Loucy (cell line): ENCODE measurements around the gene HOXB7.

Experiments
- H2AFZ ChIP-seq: fragments of 200-600 bp; sonication (generic); 2 replicates; pipeline ENCODE4 v1.6.0; 2016; ENCODE audit warnings: antibody characterized with exemption, mild to moderate bottlenecking, low read length, moderate library complexity
- H3F3A ChIP-seq: fragments of 200-600 bp; 2 replicates; pipeline ENCODE4 v1.6.0; 2016; ENCODE audit warnings: antibody characterized with exemption, low read depth, mild to moderate bottlenecking
- H3K27me3 ChIP-seq: fragments of 200-600 bp; sonication (generic); 2 replicates; pipeline ENCODE4 v1.6.1; 2014; ENCODE audit warnings: low read length, mild to moderate bottlenecking; ENCODE audit not compliant: insufficient read depth, poor library complexity, severe bottlenecking
- H3K36me3 ChIP-seq: fragments of 200-600 bp; sonication (generic); 2 replicates; pipeline ENCODE4 v1.6.1; 2016; ENCODE audit warnings: low read length; ENCODE audit not compliant: insufficient read depth
- H3K4me1 ChIP-seq: fragments of 200-600 bp; sonication (generic); 2 replicates; pipeline ENCODE4 v1.5.1; 2014; ENCODE audit warnings: low read length, mild to moderate bottlenecking; ENCODE audit not compliant: insufficient read depth, poor library complexity, severe bottlenecking
- H3K4me2 ChIP-seq: fragments of 200-600 bp; sonication (generic); 2 replicates; pipeline ENCODE4 v1.6.0; 2014; ENCODE audit warnings: antibody characterized with exemption, low read length, low read depth, mild to moderate bottlenecking; ENCODE audit not compliant: poor library complexity, severe bottlenecking
- H3K4me3 ChIP-seq: fragments of 200-600 bp; sonication (generic); 2 replicates; pipeline ENCODE4 v1.5.1; 2014; ENCODE audit warnings: low read length, mild to moderate bottlenecking, mixed read lengths; ENCODE audit not compliant: poor library complexity, severe bottlenecking
- H3K79me2 ChIP-seq: fragments of 200-600 bp; sonication (generic); 2 replicates; pipeline ENCODE4 v1.6.1; 2014; ENCODE audit warnings: low read length; ENCODE audit not compliant: insufficient read depth
- H3K9ac ChIP-seq: fragments of 200-600 bp; sonication (generic); 2 replicates; pipeline ENCODE4 v1.6.0; 2014; ENCODE audit warnings: mild to moderate bottlenecking, low read depth, low read length, moderate library complexity; ENCODE audit not compliant: poor library complexity, severe bottlenecking
- H3K9me2 ChIP-seq: fragments of 200-600 bp; sonication (generic); replicated peaks from 2 replicates; pipeline ENCODE4 v1.6.1; 2016; ENCODE audit warnings: low read depth, low read length, mixed read lengths
- H3K9me3 ChIP-seq: fragments of 200-600 bp; sonication (generic); 2 replicates; pipeline ENCODE4 v1.6.1; 2014; ENCODE audit warnings: mild to moderate bottlenecking, antibody characterized with exemption, low read length, low read depth; ENCODE audit not compliant: insufficient read depth
- H4K20me1 ChIP-seq: fragments of 200-600 bp; sonication (generic); 2 replicates; pipeline ENCODE4 v1.6.0; 2014; ENCODE audit warnings: antibody characterized with exemption, low read length, mild to moderate bottlenecking; ENCODE audit not compliant: insufficient read depth, poor library complexity, severe bottlenecking
- CTCF ChIP-seq: fragments of 200-600 bp; sonication (generic); conservative IDR thresholded peaks from 2 replicates; pipeline ENCODE4 v1.5.1; 2014; ENCODE audit warnings: mild to moderate bottlenecking, antibody characterized with exemption, low read length
- EZH2phosphoT487 ChIP-seq: fragments of 200-600 bp; IDR thresholded peaks from 2 replicates; pipeline ENCODE4 v1.6.1; 2018; ENCODE audit warnings: antibody characterized with exemption, mild to moderate bottlenecking, moderate library complexity, borderline replicate concordance

HOXB7 gene

GRCh38 chr17:48589831-48590606 is 20.8 kb downstream of the HOXB7 start, which contains the start of gene HOXB3:
TSS of gene HOXB3 (minus strand) at chr17:48590241. CDS start at chr17:48552474, 37,767 bp downstream.
- H3K4me3 ChIP-seq = peak within 1 kb of the TSS; percentile 89
- no peaks in the 10 kb centered on the region for H3K9me2 ChIP-seq
- TF ChIP-seq CTCF = no peak
- no peak for TF ChIP-seq EZH2phosphoT487
- peak within 1 kb of the TSS; percentile 98 for H3K4me2 ChIP-seq
- H3K4me1 ChIP-seq = peaks cover 39% of the 10 kb centered on the region
- H4K20me1 ChIP-seq = peaks cover 82% of the 10 kb centered on the region
- H2AFZ ChIP-seq = no peak within 1 kb of the TSS
- peaks cover 98% of the 10 kb centered on the region for H3K79me2 ChIP-seq
- H3K36me3 ChIP-seq = peaks cover 30% of the 10 kb centered on the region; the same call in 1 of the 2 replicates
- H3K9me3 ChIP-seq = no peaks in the 10 kb centered on the region
- peak within 1 kb of the TSS; percentile 100 for H3K9ac ChIP-seq
- peaks cover 46% of the 10 kb centered on the region for H3K27me3 ChIP-seq
- peaks cover 7% of the 10 kb centered on the region; the same call in 1 of the 2 replicates for H3F3A ChIP-seq

DNA sequence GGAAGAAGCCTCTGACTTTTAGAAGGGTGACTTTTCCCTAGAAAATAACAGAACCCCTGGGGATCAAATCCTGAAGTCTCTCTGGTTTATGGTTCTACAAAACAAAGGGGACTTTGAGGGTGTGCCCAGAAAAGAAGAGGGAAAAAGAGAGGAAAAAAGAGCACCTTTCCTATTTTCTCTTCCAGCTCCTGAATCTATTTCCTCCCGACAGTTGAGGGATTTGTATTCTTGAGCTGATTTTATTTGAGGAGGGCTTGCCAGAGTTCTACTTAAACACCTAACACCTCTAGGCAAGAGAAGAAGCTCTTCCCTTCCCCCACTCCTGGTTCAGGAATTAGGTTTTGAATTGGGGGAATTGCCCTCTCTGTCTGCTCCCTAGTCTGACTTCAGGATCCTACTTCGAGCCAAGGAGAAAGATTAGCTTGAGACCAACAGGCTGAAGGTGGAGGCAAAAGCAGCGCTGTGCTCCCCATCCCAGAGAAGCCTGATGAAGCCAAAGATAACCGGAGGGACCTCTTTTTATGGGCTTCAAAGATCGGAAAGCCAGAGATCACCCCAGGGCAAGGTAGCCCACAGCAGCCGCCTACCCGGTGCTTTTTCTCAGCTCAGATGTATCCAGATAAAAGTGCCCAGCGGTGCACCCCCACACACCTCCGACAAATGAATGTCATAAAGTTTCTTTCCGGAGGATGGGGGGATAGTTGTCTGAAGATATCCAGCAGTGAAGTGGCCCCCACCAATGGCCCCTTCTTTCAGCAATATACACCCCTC is 21.6 kb downstream of the HOXB7 start:
- Histone ChIP-seq H2AFZ (no peak overlapping the region), H3F3A (peaks cover 5% of the 10 kb centered on the region; the same call in 1 of the 2 replicates), H3K4me2 (peak overlapping the region; percentile 98), H3K79me2 (peaks cover 98% of the 10 kb centered on the region), H4K20me1 (peaks cover 87% of the 10 kb centered on the region), H3K9me3 (no peaks in the 10 kb centered on the region), H3K9ac (peak overlapping the region; percentile 100), H3K27me3 (peaks cover 41% of the 10 kb centered on the region), H3K4me1 (peaks cover 42% of the 10 kb centered on the region), H3K9me2 (no peaks in the 10 kb centered on the region), H3K36me3 (peaks cover 26% of the 10 kb centered on the region; the same call in 1 of the 2 replicates), H3K4me3 (peak overlapping the region; percentile 89)
- no peak for TF ChIP-seq CTCF
- TF ChIP-seq EZH2phosphoT487 = no peak

DNA sequence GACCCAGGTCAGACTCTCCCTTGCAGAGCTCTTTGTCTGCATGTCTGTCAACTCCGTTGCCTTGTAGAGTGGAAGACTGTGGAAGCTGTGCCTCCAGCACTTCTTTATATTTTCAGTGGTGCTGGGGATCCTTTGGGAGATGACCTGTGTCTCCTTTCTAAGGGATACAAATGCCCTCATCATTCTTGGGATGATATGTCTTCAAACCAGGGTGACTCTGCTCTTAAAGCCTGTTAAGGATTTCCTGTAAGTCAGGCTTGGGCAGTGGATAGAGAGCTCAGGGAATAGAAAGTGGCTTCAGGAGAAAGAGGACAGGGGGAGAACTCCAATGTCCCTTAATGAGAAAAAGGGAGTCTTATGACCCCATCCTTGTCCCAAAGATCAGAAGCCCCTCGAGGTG is 22.3 kb downstream of the HOXB7 start:
- peak overlapping the region; percentile 89 for H3K4me3 ChIP-seq
- peaks cover 49% of the 10 kb centered on the region for H3K4me1 ChIP-seq
- peaks cover 41% of the 10 kb centered on the region for H3K27me3 ChIP-seq
- TF ChIP-seq EZH2phosphoT487 (no peak), CTCF (no peak)
- H3K36me3 ChIP-seq = peaks cover 30% of the 10 kb centered on the region
- H3K9me2 ChIP-seq = no peaks in the 10 kb centered on the region
- no peaks in the 10 kb centered on the region for H3K9me3 ChIP-seq
- peaks cover 100% of the 10 kb centered on the region for H3K79me2 ChIP-seq
- peaks cover 94% of the 10 kb centered on the region for H4K20me1 ChIP-seq
- H3K9ac ChIP-seq = peak overlapping the region; percentile 100
- H3F3A ChIP-seq = peaks cover 3% of the 10 kb centered on the region; the same call in 1 of the 2 replicates
- H2AFZ ChIP-seq = no peak overlapping the region
- peak overlapping the region; percentile 98 for H3K4me2 ChIP-seq
